H1 (cell line): Measurements from ENCODE around the gene MX1. TPM values are rescaled to one million over a fixed set of nuclear protein-coding genes. Genes with fewer than 3 reads are reported as not detected.

ENCODE experiments used
- CTCF ChIA-PET: fragments of 300-600 bp; sonication (Branson Sonifier 250); formaldehyde crosslinking; loops from one replicate; lab custom pipeline; 2021; ENCODE audit not compliant: partially characterized antibody; lab: Charles Lee
- POLR2A ChIA-PET: fragments of 300-600 bp; sonication (Branson Sonifier 250); formaldehyde crosslinking; loops from one replicate; lab custom pipeline; 2021; ENCODE audit warnings: inconsistent platforms; ENCODE audit not compliant: partially characterized antibody; lab: Charles Lee
- DNase-seq, 2 experiments: peaks; one replicate each; pipeline versions ENCODE4 v3.0.0 to v3.0.0-alpha.2; 2010 to 2022; ENCODE audit warnings: low spot score in 2 of 2, low read depth in 1 of 2, mixed read lengths in 1 of 2
- FAIRE-seq: peaks from 2 replicates; lab custom pipeline; 2011; peaks lifted over from hg19 to GRCh38; lab: Jason Lieb, UNC
- H2AFZ ChIP-seq: 2 replicates; pipeline ENCODE4 v1.8.1; 2012; ENCODE audit warnings: low read length, inconsistent platforms
- H2AK5ac ChIP-seq: 2 replicates; pipeline ENCODE4 v1.6.1; 2013; ENCODE audit warnings: low read depth, low read length
- H2BK120ac ChIP-seq: replicated peaks from 2 replicates; pipeline ENCODE3; 2013; ENCODE audit warnings: low read depth, low read length, inconsistent platforms
- H2BK12ac ChIP-seq: 2 replicates; pipeline ENCODE4 v1.6.1; 2013; ENCODE audit warnings: low read depth, low read length
- H2BK15ac ChIP-seq: 2 replicates; pipeline ENCODE4 v1.6.1; 2013; ENCODE audit warnings: low read length
- H2BK20ac ChIP-seq: 2 replicates; pipeline ENCODE4 v1.6.1; 2013; ENCODE audit warnings: low read length
- H2BK5ac ChIP-seq: 2 replicates; pipeline ENCODE4 v1.6.1; 2013; ENCODE audit warnings: low read depth, low read length
- H3K14ac ChIP-seq: 2 replicates; pipeline ENCODE4 v1.6.1; 2013; ENCODE audit warnings: inconsistent platforms; ENCODE audit not compliant: insufficient read length
- H3K18ac ChIP-seq: 2 replicates; pipeline ENCODE4 v1.6.1; 2013; ENCODE audit warnings: low read length; ENCODE audit errors: extremely low read depth
- H3K23ac ChIP-seq: 2 replicates; pipeline ENCODE4 v1.6.1; 2013; ENCODE audit warnings: inconsistent platforms; ENCODE audit not compliant: insufficient read length
- H3K23me2 ChIP-seq: 2 replicates; pipeline ENCODE4 v1.6.1; 2013; ENCODE audit warnings: low read depth, low read length
- H3K27ac ChIP-seq: 2 replicates; pipeline ENCODE4 v1.6.1; 2011; ENCODE audit warnings: low read depth, low read length, inconsistent platforms
- H3K27me3 ChIP-seq, 4 experiments: replicated peaks in 1 of 4; 1 replicate in 1 of 4; 2 replicates in 3 of 4; pipeline versions ENCODE4 v1.6.1 to v1.8.1; 2011 to 2013; ENCODE audit warnings: low read length in 3 of 4, mild to moderate bottlenecking in 3 of 4, inconsistent platforms in 2 of 4, mixed read lengths in 2 of 4, moderate library complexity in 1 of 4; ENCODE audit not compliant: control insufficient read depth in 3 of 4, insufficient read depth in 3 of 4; ENCODE audit errors: extremely low read depth in 1 of 4
- H3K36me3 ChIP-seq, 4 experiments: 2 replicates each; pipeline versions ENCODE4 v1.6.1 to v1.8.1; 2011 to 2013; ENCODE audit warnings: mild to moderate bottlenecking in 4 of 4, low read length in 3 of 4, moderate library complexity in 2 of 4, control low read depth in 1 of 4, inconsistent platforms in 1 of 4; ENCODE audit not compliant: insufficient read depth in 4 of 4, control insufficient read depth in 2 of 4
- H3K4ac ChIP-seq: replicated peaks from 2 replicates; pipeline ENCODE3; 2013; ENCODE audit warnings: low read length, low read depth, mixed read lengths, inconsistent platforms; ENCODE audit not compliant: insufficient read length
- H3K4me1 ChIP-seq, 4 experiments: replicated peaks in 1 of 4; 1 replicate in 1 of 4; 2 replicates in 3 of 4; pipeline versions ENCODE4 v1.6.1 to v1.8.1; 2011 to 2013; ENCODE audit warnings: low read length in 3 of 4, inconsistent platforms in 2 of 4, mixed read lengths in 1 of 4; ENCODE audit not compliant: insufficient read depth in 4 of 4, control insufficient read depth in 3 of 4
- H3K4me2 ChIP-seq, 2 experiments: 2 replicates each; pipeline versions ENCODE4 v1.6.1 to v1.8.1; 2011 to 2013; ENCODE audit warnings: low read depth in 2 of 2, low read length in 2 of 2, control low read depth in 1 of 2, inconsistent platforms in 1 of 2, mild to moderate bottlenecking in 1 of 2; ENCODE audit not compliant: insufficient read depth in 1 of 2
- H3K4me3 ChIP-seq, 4 experiments: fragments of 200-600, 300-600 bp in 1 of 4; sonication (generic), shearing (Covaris generic), sonication (Bioruptor Twin) in 1 of 4; 2 replicates each; pipeline versions ENCODE4 v1.5.1 to v1.8.1; 2011 to 2016; ENCODE audit warnings: low read length in 4 of 4, low read depth in 3 of 4, control low read depth in 2 of 4, inconsistent platforms in 2 of 4, mild to moderate bottlenecking in 2 of 4, mixed read lengths in 1 of 4, moderate library complexity in 1 of 4; ENCODE audit not compliant: insufficient read depth in 2 of 4; ENCODE audit errors: extremely low read depth in 1 of 4
- H3K56ac ChIP-seq: replicated peaks from 2 replicates; pipeline ENCODE3; 2013; ENCODE audit warnings: low read depth, mild to moderate bottlenecking, mixed read lengths, low read length, inconsistent platforms; ENCODE audit not compliant: insufficient read length
- H3K79me1 ChIP-seq: 2 replicates; pipeline ENCODE4 v1.6.1; 2013; ENCODE audit warnings: low read depth, low read length, control low read depth
- H3K79me2 ChIP-seq, 2 experiments: 2 replicates each; pipeline versions ENCODE4 v1.6.1 to v1.8.1; 2012 to 2013; ENCODE audit warnings: low read length in 2 of 2, mild to moderate bottlenecking in 2 of 2, inconsistent platforms in 1 of 2; ENCODE audit not compliant: insufficient read depth in 2 of 2, control insufficient read depth in 1 of 2
- H3K9ac ChIP-seq, 4 experiments: replicated peaks in 1 of 4; 1 replicate in 1 of 4; 2 replicates in 3 of 4; pipeline versions ENCODE4 v1.6.1 to v1.8.1; 2011 to 2013; ENCODE audit warnings: low read depth in 3 of 4, low read length in 3 of 4, control low read depth in 2 of 4, mild to moderate bottlenecking in 2 of 4, moderate library complexity in 2 of 4, inconsistent platforms in 1 of 4; ENCODE audit errors: extremely low read depth in 1 of 4
- H3K9me3 ChIP-seq, 2 experiments: 2 replicates each; pipeline versions ENCODE4 v1.6.1 to v1.8.1; 2012 to 2013; ENCODE audit warnings: mild to moderate bottlenecking in 2 of 2, moderate library complexity in 2 of 2, control low read depth in 1 of 2, inconsistent platforms in 1 of 2, low read depth in 1 of 2, low read length in 1 of 2, mixed read lengths in 1 of 2; ENCODE audit not compliant: insufficient read depth in 2 of 2
- H4K20me1 ChIP-seq, 2 experiments: replicated peaks in 1 of 2; 2 replicates each; pipeline versions ENCODE3 to v1.8.1; 2011 to 2013; ENCODE audit warnings: inconsistent platforms in 2 of 2, low read length in 2 of 2, mild to moderate bottlenecking in 1 of 2; ENCODE audit not compliant: insufficient read depth in 2 of 2, control insufficient read depth in 1 of 2
- H4K5ac ChIP-seq: 2 replicates; pipeline ENCODE4 v1.6.1; 2013; ENCODE audit warnings: low read length, low read depth, mixed read lengths, inconsistent platforms; ENCODE audit not compliant: insufficient read length
- H4K8ac ChIP-seq: 2 replicates; pipeline ENCODE4 v1.8.0; 2013; ENCODE audit warnings: mild to moderate bottlenecking, moderate library complexity, low read length, inconsistent platforms; ENCODE audit not compliant: insufficient read depth; ENCODE audit errors: extremely low read depth
- H4K91ac ChIP-seq: replicated peaks from 2 replicates; pipeline ENCODE3; 2013; ENCODE audit warnings: low read length, mixed read lengths, inconsistent platforms; ENCODE audit not compliant: insufficient read length
- BRCA1 ChIP-seq: IDR thresholded peaks from 2 replicates; pipeline ENCODE4 v1.6.1; 2012; ENCODE audit warnings: low read depth, low read length, improper control_type of control experiment
- CBX8 ChIP-seq: fragments of 300-800, 300-1000 bp; sonication (generic); IDR thresholded peaks from 2 replicates; pipeline ENCODE4 v1.7.1; 2016; ENCODE audit warnings: low read depth, low read length, borderline replicate concordance
- CREB1 ChIP-seq: IDR thresholded peaks from 2 replicates; pipeline ENCODE4 v1.6.1; 2012; ENCODE audit warnings: inconsistent platforms
- CTCF ChIP-seq, 3 experiments: IDR thresholded peaks; 1 replicate in 2 of 3; 2 replicates in 1 of 3; pipeline versions ENCODE4 v1.5.1 to v1.6.1; 2011; ENCODE audit warnings: low read length in 3 of 3, mild to moderate bottlenecking in 3 of 3, inconsistent platforms in 2 of 3, low read depth in 1 of 3, moderate library complexity in 1 of 3; ENCODE audit not compliant: insufficient read depth in 1 of 3; ENCODE audit errors: control extremely low read depth in 1 of 3
- EZH2 ChIP-seq: fragments of 200-600 bp; sonication (generic); IDR thresholded peaks from 2 replicates; pipeline ENCODE4 v1.7.1; 2012; ENCODE audit warnings: low read depth, mild to moderate bottlenecking, moderate library complexity, low read length, inconsistent platforms; ENCODE audit not compliant: severe bottlenecking
- HDAC6 ChIP-seq: IDR thresholded peaks from one replicate; pipeline ENCODE4 v1.7.1; 2012; ENCODE audit warnings: low read depth, mild to moderate bottlenecking, inconsistent platforms, low read length, moderate library complexity
- MAFK ChIP-seq: IDR thresholded peaks from 2 replicates; pipeline ENCODE4 v1.6.1; 2012; ENCODE audit warnings: low read depth, mild to moderate bottlenecking, improper control_type of control experiment, low read length
- SIX5 ChIP-seq: IDR thresholded peaks from 2 replicates; pipeline ENCODE4 v1.6.1; 2011; ENCODE audit warnings: mild to moderate bottlenecking, low read depth, low read length
- SP1 ChIP-seq: IDR thresholded peaks from 2 replicates; pipeline ENCODE4 v1.6.1; 2011; ENCODE audit warnings: low read depth, low read length
- TCF12 ChIP-seq: IDR thresholded peaks from 2 replicates; pipeline ENCODE4 v1.6.1; 2011; ENCODE audit warnings: low read depth, mild to moderate bottlenecking, low read length
- WGBS, 2 experiments: shearing (Covaris generic) in 1 of 2; methylation state at CpG; one replicate each; pipeline versions ENCODE4 v1.1.6 to v1.1.7; 2013 to 2015; ENCODE audit warnings: low lambda C conversion rate in 2 of 2, mixed read lengths in 2 of 2, inconsistent platforms in 1 of 2, low coverage in 1 of 2, missing lambda C conversion rate in 1 of 2; ENCODE audit not compliant: insufficient replicate concordance in 2 of 2, insufficient coverage in 1 of 2, insufficient read length in 1 of 2; ENCODE audit errors: extremely low coverage in 1 of 2, missing lambda C conversion rate in 1 of 2; 5-methylcytosine and 5-hydroxymethylcytosine counted together
- polyA plus RNA-seq, 7 experiments: library from polyadenylated mRNA; depleted of rRNA in 3 of 7; stranded (reverse) in 5 of 7; unstranded in 2 of 7; fragments of >200 nt in 5 of 7; fragments of 200-250 nt in 2 of 7; gene quantifications; 1 replicate in 5 of 7; 2 replicates in 1 of 7; 4 replicates in 1 of 7; pipeline versions ENCODE4 v1.2.1 to v1.2.3, GENCODE V29; 2011 to 2013; ENCODE audit warnings: missing spikeins in 2 of 7, mixed read lengths in 2 of 7
- total RNA-seq: library from RNA; stranded (reverse); fragmentation: NEBNext Ultra II Directional; extraction: Animal tissue kit (Norgen Biotek cat#: 25700); gene quantifications from 2 replicates; pipeline ENCODE4 v1.2.1, GENCODE V29; 2021

Gene MX1
- total and polyA plus RNA-seq, 2 of the 8 experiments (the other 6 are each of a cell fraction or from before 2014, with no cell fraction given), result 3.8 to 5.7 TPM

- ChIA-PET POLR2A (interaction anchor here (0.9 kb wide), 1 partner anchor 18 kb away, joined by 3 read pairs; no protein-coding TSS in a partner anchor), CTCF (interaction anchor here (1.3 kb wide), 1 partner anchor 169 kb away, joined by 4 read pairs; no protein-coding TSS in a partner anchor)
- Histone ChIP-seq H4K8ac (no peak overlapping the region), H3K14ac (no peak overlapping the region), H3K56ac (no peak overlapping the region), H3K23me2 (no peaks in the 10 kb centered on the region), H3K27me3 (no peaks in the 10 kb centered on the region), H3K79me1 (no peaks in the 10 kb centered on the region), H2AK5ac (no peak overlapping the region), H2BK12ac (no peak overlapping the region), H3K9ac (no peak overlapping the region), H2BK5ac (no peak overlapping the region), H3K4ac (no peak overlapping the region), H4K5ac (no peak overlapping the region), H3K18ac (no peak overlapping the region), H2BK15ac (no peak overlapping the region; the same call in 1 of the 2 replicates), H4K20me1 (no peaks in the 10 kb centered on the region), H3K36me3 (no peaks in the 10 kb centered on the region), H3K27ac (no peak overlapping the region), H4K91ac (no peak overlapping the region), H3K4me1 (peaks cover 0 to 10% (median 0%) of the 10 kb centered on the region in 4 experiments; a peak in 3 of 7 replicates), H2BK20ac (0 out of 2 replicates have a peak overlapping the region, but pooled peaks have one; percentile 48), H2BK120ac (no peak overlapping the region), H3K4me2 (no peak overlapping the region), H3K79me2 (no peaks in the 10 kb centered on the region), H2AFZ (no peak overlapping the region), H3K23ac (no peak overlapping the region), H3K4me3 (no peak overlapping the region), H3K9me3 (peaks cover 0 to 3% of the 10 kb centered on the region in 2 experiments; a peak in 1 of 4 replicates)
- DNase-seq, result no peak
- WGBS, 2 experiments, result 84% methylated on average over 14 of the region's 16 CpGs; no CpG with 5 or more reads in 1 of the 2 experiments
- FAIRE-seq, result no peak
- no peak for TF ChIP-seq SIX5
- no peak for TF ChIP-seq TCF12
- TF ChIP-seq HDAC6, result no peak
- TF ChIP-seq MAFK, result no peak
- no peak for TF ChIP-seq CTCF (IDR thresholded peaks at IDR 0.05; ENCODE audit: control extremely low read depth in 1 of 3, insufficient read depth in 1 of 3, low read depth in 1 of 3, low read length in 3 of 3)
- TF ChIP-seq SP1, result no peak
- no peak for TF ChIP-seq CREB1
- no peak for TF ChIP-seq EZH2
- TF ChIP-seq CBX8, result no peak
- no peak for TF ChIP-seq BRCA1
These were observed 26.0 kb downstream of the MX1 start for GRCh38 chr21:41451753-41452676.
